Subcutaneous abdominal adipose tissue (tissue), 5 donors: ENCODE data around the gene PPP1R3A.

Experiments
- H3K27ac ChIP-seq: one replicate; pipeline ENCODE4 v1.7.0; 2013; ENCODE audit warnings: low read depth, mild to moderate bottlenecking, inconsistent platforms, low read length, moderate library complexity
- H3K27me3 ChIP-seq, 5 donors: one replicate each; pipeline ENCODE4 v1.7.0; 2013; ENCODE audit warnings: low read length in 5 of 5, inconsistent platforms in 1 of 5; ENCODE audit not compliant: control insufficient read depth in 5 of 5, insufficient read depth in 4 of 5
- H3K36me3 ChIP-seq, 5 donors: one replicate each; pipeline ENCODE4 v1.7.0; 2013; ENCODE audit warnings: low read length in 5 of 5; ENCODE audit not compliant: control insufficient read depth in 5 of 5, insufficient read depth in 5 of 5
- H3K4me1 ChIP-seq, 5 donors: one replicate each; pipeline ENCODE4 v1.7.0; 2013; ENCODE audit warnings: low read length in 5 of 5, mild to moderate bottlenecking in 3 of 5, moderate library complexity in 1 of 5; ENCODE audit not compliant: control insufficient read depth in 5 of 5, insufficient read depth in 5 of 5
- H3K4me3 ChIP-seq, 5 donors: one replicate each; pipeline ENCODE4 v1.7.0; 2013; ENCODE audit warnings: low read length in 5 of 5, low read depth in 1 of 5
- H3K9ac ChIP-seq, 5 donors: one replicate each; pipeline ENCODE4 v1.7.0; 2013; ENCODE audit warnings: low read length in 5 of 5, mild to moderate bottlenecking in 4 of 5, moderate library complexity in 3 of 5
- H3K9me3 ChIP-seq, 5 donors: one replicate each; pipeline ENCODE4 v1.7.0; 2013; ENCODE audit warnings: low read length in 5 of 5; ENCODE audit not compliant: control insufficient read depth in 5 of 5
- donor health status: healthy.
- donor health status: healthy.
- donor health status: healthy.
- donor health status: healthy.
- donor health status: healthy.

PPP1R3A gene

GRCh38 chr7:113832196-113832745 lies 86.5 kb downstream of the PPP1R3A start:
- H3K4me1 ChIP-seq, result no peaks in the 10 kb centered on the region
- H3K9ac ChIP-seq, result no peak overlapping the region
- H3K27me3 ChIP-seq, result no peaks in the 10 kb centered on the region
- H3K36me3 ChIP-seq, result no peaks in the 10 kb centered on the region
- no peak overlapping the region for H3K4me3 ChIP-seq
- no peak overlapping the region for H3K27ac ChIP-seq
- no peaks in the 10 kb centered on the region for H3K9me3 ChIP-seq

GRCh38 chr7:113831556-113831955 lies 87.3 kb downstream of the PPP1R3A start:
- no peak overlapping the region for H3K9ac ChIP-seq
- no peak overlapping the region for H3K27ac ChIP-seq
- H3K36me3 ChIP-seq, result no peaks in the 10 kb centered on the region
- H3K9me3 ChIP-seq, result no peaks in the 10 kb centered on the region
- no peaks in the 10 kb centered on the region for H3K4me1 ChIP-seq
- H3K27me3 ChIP-seq, result no peaks in the 10 kb centered on the region
- H3K4me3 ChIP-seq, result no peak overlapping the region

GRCh38 chr7:113828581-113828980 lies 90.2 kb downstream of the PPP1R3A start:
- Histone ChIP-seq H3K9ac (no peak overlapping the region), H3K4me3 (no peak overlapping the region), H3K36me3 (no peaks in the 10 kb centered on the region), H3K27ac (no peak overlapping the region), H3K27me3 (no peaks in the 10 kb centered on the region), H3K9me3 (no peaks in the 10 kb centered on the region), H3K4me1 (no peaks in the 10 kb centered on the region)
